K562 (cell line): ENCODE results near the gene ZFP37.
"Not testable (repeated sequence)": the region's sequence is repeated elsewhere in the genome, so short reads cannot be mapped to it uniquely, and the experiment has no call there.

Source experiments
- FOSL1 ChIP-seq: fragments of 200-800 bp; sonication (Bioruptor generic); conservative IDR thresholded peaks from 2 replicates; pipeline ENCODE4 v1.6.1; 2016; ENCODE audit warnings: missing genetic modification characterization, missing compliant biosample characterization
- PML ChIP-seq: IDR thresholded peaks from 2 replicates; pipeline ENCODE4 v1.6.1; 2012; ENCODE audit warnings: low read length, inconsistent platforms
- POLR2A ChIP-seq: fragments of 450-650 bp; conservative IDR thresholded peaks from 2 replicates; pipeline ENCODE4 v1.6.1; 2016
- RFX5 ChIP-seq: IDR thresholded peaks from 2 replicates; pipeline ENCODE4 v1.6.1; 2011; ENCODE audit warnings: low read depth, mild to moderate bottlenecking, improper control_type of control experiment, low read length
- THAP7 ChIP-seq: fragments of 250-450 bp; sonication (Bioruptor Pico); IDR thresholded peaks from 2 replicates; pipeline ENCODE4 v1.5.0; 2021
- ZBTB43 ChIP-seq: sonication (generic); formaldehyde crosslinking; IDR thresholded peaks from 2 replicates; pipeline ENCODE4 v1.8.0; 2023; ENCODE audit warnings: mild to moderate bottlenecking, missing genetic modification reagents
- TF ChIP-seq, protein P1 (sequence below): sonication (generic); formaldehyde crosslinking; IDR thresholded peaks from 2 replicates; pipeline ENCODE4 v1.8.0; 2022; ENCODE audit warnings: missing genetic modification reagents, mild to moderate bottlenecking, moderate library complexity, borderline replicate concordance
- TF ChIP-seq, protein P2 (sequence below), 3 experiments: IDR thresholded peaks in 2 of 3; conservative IDR thresholded peaks in 1 of 3; 2 replicates each; pipeline ENCODE4 v1.5.1; 2011 to 2012; ENCODE audit warnings: low read length in 3 of 3, mild to moderate bottlenecking in 3 of 3, control low read depth in 2 of 3, improper control_type of control experiment in 1 of 3, inconsistent platforms in 1 of 3, low read depth in 1 of 3, mixed read lengths in 1 of 3, moderate library complexity in 1 of 3; ENCODE audit not compliant: insufficient read depth in 2 of 3

DNA sequence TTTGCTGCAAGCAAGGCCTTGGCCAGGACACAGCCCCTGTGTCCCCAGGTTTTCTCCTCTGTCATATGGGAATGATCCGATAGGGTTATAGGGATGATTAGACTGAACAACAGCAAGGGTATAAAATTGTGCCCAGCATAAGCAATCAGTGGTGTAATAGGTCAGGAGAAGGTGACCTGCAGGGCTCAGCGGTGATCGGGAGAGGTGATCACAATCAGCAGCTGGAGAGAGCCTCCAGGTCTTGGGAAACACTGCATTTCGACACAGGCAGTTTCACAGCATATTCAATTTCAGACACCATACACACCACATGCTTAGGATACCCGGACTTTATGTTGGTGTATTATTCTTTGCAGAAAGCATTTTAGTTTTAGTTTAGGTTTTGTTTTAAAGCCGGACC lies 48.8 kb upstream of the ZFP37 start:
- not testable (repeated sequence) for TF ChIP-seq ZBTB43; THAP7 (CRISPR knock-in tag); PML; RFX5; FOSL1 (tag); POLR2A
- TF ChIP-seq, protein P1, sequence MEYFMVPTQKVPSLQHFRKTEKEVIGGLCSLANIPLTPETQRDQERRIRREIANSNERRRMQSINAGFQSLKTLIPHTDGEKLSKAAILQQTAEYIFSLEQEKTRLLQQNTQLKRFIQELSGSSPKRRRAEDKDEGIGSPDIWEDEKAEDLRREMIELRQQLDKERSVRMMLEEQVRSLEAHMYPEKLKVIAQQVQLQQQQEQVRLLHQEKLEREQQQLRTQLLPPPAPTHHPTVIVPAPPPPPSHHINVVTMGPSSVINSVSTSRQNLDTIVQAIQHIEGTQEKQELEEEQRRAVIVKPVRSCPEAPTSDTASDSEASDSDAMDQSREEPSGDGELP (CRISPR knock-in tag), result not testable (repeated sequence)
- TF ChIP-seq, protein P2, sequence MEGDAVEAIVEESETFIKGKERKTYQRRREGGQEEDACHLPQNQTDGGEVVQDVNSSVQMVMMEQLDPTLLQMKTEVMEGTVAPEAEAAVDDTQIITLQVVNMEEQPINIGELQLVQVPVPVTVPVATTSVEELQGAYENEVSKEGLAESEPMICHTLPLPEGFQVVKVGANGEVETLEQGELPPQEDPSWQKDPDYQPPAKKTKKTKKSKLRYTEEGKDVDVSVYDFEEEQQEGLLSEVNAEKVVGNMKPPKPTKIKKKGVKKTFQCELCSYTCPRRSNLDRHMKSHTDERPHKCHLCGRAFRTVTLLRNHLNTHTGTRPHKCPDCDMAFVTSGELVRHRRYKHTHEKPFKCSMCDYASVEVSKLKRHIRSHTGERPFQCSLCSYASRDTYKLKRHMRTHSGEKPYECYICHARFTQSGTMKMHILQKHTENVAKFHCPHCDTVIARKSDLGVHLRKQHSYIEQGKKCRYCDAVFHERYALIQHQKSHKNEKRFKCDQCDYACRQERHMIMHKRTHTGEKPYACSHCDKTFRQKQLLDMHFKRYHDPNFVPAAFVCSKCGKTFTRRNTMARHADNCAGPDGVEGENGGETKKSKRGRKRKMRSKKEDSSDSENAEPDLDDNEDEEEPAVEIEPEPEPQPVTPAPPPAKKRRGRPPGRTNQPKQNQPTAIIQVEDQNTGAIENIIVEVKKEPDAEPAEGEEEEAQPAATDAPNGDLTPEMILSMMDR (IDR thresholded peaks at IDR 0.05 in 2 of 3, conservative IDR thresholded peaks at IDR 0.05 in 1 of 3; ENCODE audit: insufficient read depth in 2 of 3, low read depth in 1 of 3, low read length in 3 of 3), result not testable (repeated sequence)
